ENCODE results near the gene MACROD2.

MACROD2 gene

GRCh38 chr20:15122613-15123012 is 1127.3 kb downstream of the MACROD2 start:
- TF ChIP-seq POLR2AphosphoS5 (IDR thresholded peaks at IDR 0.05; ENCODE audit: low read depth, low read length) = no peak
- no peak for TF ChIP-seq FOXP2 (optimal IDR thresholded peaks at IDR 0.05; ENCODE audit: borderline replicate concordance, extremely low read depth, extremely low read length, insufficient read depth)
- no peak for TF ChIP-seq TAF1 (IDR thresholded peaks at IDR 0.05; ENCODE audit: borderline replicate concordance, insufficient read depth, low read length)
- TF ChIP-seq REST (IDR thresholded peaks at IDR 0.05; ENCODE audit: insufficient read depth in 1 of 2, low read depth in 2 of 2, low read length in 2 of 2) = no peak

- TF ChIP-seq REST (IDR thresholded peaks at IDR 0.05; ENCODE audit: insufficient read depth in 1 of 2, low read depth in 2 of 2, low read length in 2 of 2) (no peak), FOXP2 (optimal IDR thresholded peaks at IDR 0.05; ENCODE audit: borderline replicate concordance, extremely low read depth, extremely low read length, insufficient read depth) (no peak), TAF1 (IDR thresholded peaks at IDR 0.05; ENCODE audit: borderline replicate concordance, insufficient read depth, low read length) (no peak)
Observed at GRCh38 chr20:15131176-15131575, 1135.9 kb downstream of the MACROD2 start.

GRCh38 chr20:15138548-15139126 is 1143.3 kb downstream of the MACROD2 start:
- no peak for TF ChIP-seq REST (IDR thresholded peaks at IDR 0.05; ENCODE audit: insufficient read depth in 1 of 2, low read depth in 2 of 2, low read length in 2 of 2)
- TF ChIP-seq TAF1 (IDR thresholded peaks at IDR 0.05; ENCODE audit: borderline replicate concordance, insufficient read depth, low read length) = no peak
- TF ChIP-seq FOXP2 (optimal IDR thresholded peaks at IDR 0.05; ENCODE audit: borderline replicate concordance, extremely low read depth, extremely low read length, insufficient read depth) = no peak
- TF ChIP-seq POLR2AphosphoS5 (IDR thresholded peaks at IDR 0.05; ENCODE audit: low read depth, low read length) = no peak
- no peak for TF ChIP-seq SIN3A (IDR thresholded peaks at IDR 0.05; ENCODE audit: borderline replicate concordance, insufficient read depth, low read length)

- TF ChIP-seq REST (IDR thresholded peaks at IDR 0.05; ENCODE audit: insufficient read depth in 1 of 2, low read depth in 2 of 2, low read length in 2 of 2) (no peak), SIN3A (IDR thresholded peaks at IDR 0.05; ENCODE audit: borderline replicate concordance, insufficient read depth, low read length) (no peak), POLR2AphosphoS5 (IDR thresholded peaks at IDR 0.05; ENCODE audit: low read depth, low read length) (no peak), FOXP2 (optimal IDR thresholded peaks at IDR 0.05; ENCODE audit: borderline replicate concordance, extremely low read depth, extremely low read length, insufficient read depth) (no peak), TAF1 (IDR thresholded peaks at IDR 0.05; ENCODE audit: borderline replicate concordance, insufficient read depth, low read length) (no peak)
Observed at GRCh38 chr20:15139522-15139921, 1144.2 kb downstream of the MACROD2 start.

GRCh38 chr20:15140286-15140685 is 1145.0 kb downstream of the MACROD2 start:
- no peak for TF ChIP-seq TAF1 (IDR thresholded peaks at IDR 0.05; ENCODE audit: borderline replicate concordance, insufficient read depth, low read length)
- no peak for TF ChIP-seq FOXP2 (optimal IDR thresholded peaks at IDR 0.05; ENCODE audit: borderline replicate concordance, extremely low read depth, extremely low read length, insufficient read depth)
- TF ChIP-seq POLR2AphosphoS5 (IDR thresholded peaks at IDR 0.05; ENCODE audit: low read depth, low read length) = no peak
- no peak for TF ChIP-seq REST (IDR thresholded peaks at IDR 0.05; ENCODE audit: insufficient read depth in 1 of 2, low read depth in 2 of 2, low read length in 2 of 2)
- no peak for TF ChIP-seq SIN3A (IDR thresholded peaks at IDR 0.05; ENCODE audit: borderline replicate concordance, insufficient read depth, low read length)
